ENCODE results near the gene BLOC1S3.

DNA sequence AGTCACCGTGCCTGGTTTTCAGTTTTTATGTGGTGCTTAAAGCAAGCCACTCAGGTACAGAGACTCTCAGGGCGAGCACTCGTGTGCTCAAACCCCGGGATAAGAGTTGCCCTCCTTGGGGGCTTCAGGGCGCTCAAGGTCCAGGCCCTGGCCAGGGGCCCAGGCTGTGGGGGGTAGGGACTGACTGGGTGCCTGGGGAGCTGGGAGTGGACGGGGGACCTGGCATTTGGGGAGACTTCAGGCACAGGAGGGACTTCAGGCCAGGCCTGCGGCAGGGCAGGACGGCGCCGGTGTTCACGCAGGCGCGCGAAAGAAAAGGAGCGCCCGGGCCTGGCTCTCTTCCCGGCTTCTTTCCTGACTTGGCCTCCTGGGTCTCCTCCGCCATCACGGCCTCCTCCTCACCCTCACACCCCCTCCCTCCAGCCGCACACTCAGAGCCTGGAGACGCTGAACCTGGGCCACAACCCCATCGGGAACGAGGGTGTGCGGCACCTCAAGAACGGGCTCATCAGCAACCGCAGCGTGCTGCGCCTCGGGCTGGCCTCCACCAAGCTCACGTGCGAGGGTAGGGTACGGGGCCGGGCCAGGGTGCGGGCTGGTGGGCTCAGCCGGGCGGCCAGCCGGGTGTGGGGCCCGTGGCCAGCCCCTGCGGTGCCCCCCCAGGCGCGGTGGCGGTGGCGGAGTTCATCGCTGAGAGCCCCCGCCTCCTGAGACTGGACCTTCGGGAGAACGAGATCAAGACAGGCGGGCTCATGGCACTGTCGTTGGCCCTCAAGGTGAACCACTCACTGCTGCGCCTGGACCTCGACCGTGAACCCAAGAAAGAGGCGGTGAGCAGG, 33.9 kb upstream of the BLOC1S3 start:
- TF ChIP-seq, protein P1, sequence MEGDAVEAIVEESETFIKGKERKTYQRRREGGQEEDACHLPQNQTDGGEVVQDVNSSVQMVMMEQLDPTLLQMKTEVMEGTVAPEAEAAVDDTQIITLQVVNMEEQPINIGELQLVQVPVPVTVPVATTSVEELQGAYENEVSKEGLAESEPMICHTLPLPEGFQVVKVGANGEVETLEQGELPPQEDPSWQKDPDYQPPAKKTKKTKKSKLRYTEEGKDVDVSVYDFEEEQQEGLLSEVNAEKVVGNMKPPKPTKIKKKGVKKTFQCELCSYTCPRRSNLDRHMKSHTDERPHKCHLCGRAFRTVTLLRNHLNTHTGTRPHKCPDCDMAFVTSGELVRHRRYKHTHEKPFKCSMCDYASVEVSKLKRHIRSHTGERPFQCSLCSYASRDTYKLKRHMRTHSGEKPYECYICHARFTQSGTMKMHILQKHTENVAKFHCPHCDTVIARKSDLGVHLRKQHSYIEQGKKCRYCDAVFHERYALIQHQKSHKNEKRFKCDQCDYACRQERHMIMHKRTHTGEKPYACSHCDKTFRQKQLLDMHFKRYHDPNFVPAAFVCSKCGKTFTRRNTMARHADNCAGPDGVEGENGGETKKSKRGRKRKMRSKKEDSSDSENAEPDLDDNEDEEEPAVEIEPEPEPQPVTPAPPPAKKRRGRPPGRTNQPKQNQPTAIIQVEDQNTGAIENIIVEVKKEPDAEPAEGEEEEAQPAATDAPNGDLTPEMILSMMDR (optimal IDR thresholded peaks at IDR 0.05 in 1 of 3, IDR thresholded peaks at IDR 0.05 in 1 of 3, conservative IDR thresholded peaks at IDR 0.05 in 1 of 3; ENCODE audit: extremely low read depth in 1 of 3, insufficient read depth in 2 of 3, low read length in 3 of 3) = no peak
- no peak for TF ChIP-seq EZH2 (IDR thresholded peaks at IDR 0.05; ENCODE audit: low read length)

Data from keratinocyte (primary cell).